Calu3 (cell line): ENCODE measurements around the gene PDE3B. TPM values are rescaled to one million over a fixed set of nuclear protein-coding genes. Genes with fewer than 3 reads are reported as not detected.

Experiments used
- BruUV-seq: library from RNA; stranded (reverse); fragments of 400-500 nt; replicated peaks from 2 replicates; lab custom pipeline; 2021; lab: Mats Ljungman, UMichigan
- CTCF ChIA-PET: fragments of 300-600 bp; sonication (Branson Sonifier 250); formaldehyde crosslinking; loops from one replicate; lab custom pipeline; 2022; ENCODE audit warnings: antibody characterized with exemption; lab: Charles Lee
- DNase-seq: peaks from one replicate; pipeline ENCODE4 v3.0.0; 2022
- H3K27ac Mint-ChIP-seq: one replicate; pipeline ENCODE4 v1.8.0; 2022; ENCODE audit warnings: mixed read lengths; ENCODE audit not compliant: unreplicated experiment
- H3K27me3 Mint-ChIP-seq: one replicate; pipeline ENCODE4 v1.8.0; 2022; ENCODE audit warnings: mixed read lengths; ENCODE audit not compliant: unreplicated experiment
- H3K36me3 Mint-ChIP-seq: one replicate; pipeline ENCODE4 v1.8.0; 2022; ENCODE audit warnings: mild to moderate bottlenecking, moderate library complexity, mixed read lengths; ENCODE audit not compliant: insufficient read depth, unreplicated experiment
- H3K4me1 Mint-ChIP-seq: one replicate; pipeline ENCODE4 v1.8.0; 2022; ENCODE audit warnings: mild to moderate bottlenecking, low read depth, mixed read lengths; ENCODE audit not compliant: unreplicated experiment
- H3K4me3 Mint-ChIP-seq: one replicate; pipeline ENCODE4 v1.8.0; 2022; ENCODE audit warnings: mild to moderate bottlenecking, low read depth, moderate library complexity, mixed read lengths; ENCODE audit not compliant: unreplicated experiment
- H3K9me3 Mint-ChIP-seq: one replicate; pipeline ENCODE4 v1.8.0; 2022; ENCODE audit warnings: low read depth, mixed read lengths; ENCODE audit not compliant: unreplicated experiment
- CTCF ChIP-seq: fragments of 200-600 bp; IDR thresholded peaks from one replicate; pipeline ENCODE4 v1.8.0; 2022; ENCODE audit warnings: antibody characterized with exemption; ENCODE audit not compliant: unreplicated experiment
- intact Hi-C: fragments of 100-400 bp; cut with micrococcal nuclease; formaldehyde crosslinking; loops from one replicate; pipeline ENCODE4 v1.10.0; 2022; ENCODE audit not compliant: unreplicated experiment
- total RNA-seq: library from RNA; stranded (reverse); gene quantifications from 2 replicates; pipeline ENCODE4 v1.2.3, GENCODE V29; 2022

PDE3B gene
- total RNA-seq, 1 experiment from 2014 or later = 4.5 TPM

- TF ChIP-seq CTCF = no peak
- DNase-seq = no peak
- Mint-ChIP-seq H3K27ac (no peak overlapping the region), H3K9me3 (no peaks in the 10 kb centered on the region), H3K36me3 (no peaks in the 10 kb centered on the region), H3K27me3 (peaks cover 30% of the 10 kb centered on the region), H3K4me3 (no peak overlapping the region), H3K4me1 (no peaks in the 10 kb centered on the region)
- CTCF ChIA-PET = no interaction called here
- intact Hi-C loops = no loop called here
- no TSS peak for BruUV-seq
Measured at GRCh38 chr11:14916403-14916802, 272.8 kb downstream of the PDE3B start.

Other genes with a start within 250 kb of the PDE3B start
- gene COPB1, start 144.0 kb upstream of the PDE3B start, total RNA-seq = 92.1 and 95.5 TPM in 2 replicates
- gene PSMA1, start 123.4 kb upstream of the PDE3B start, total RNA-seq = 187 and 205 TPM in 2 replicates
- gene CYP2R1, start 248.4 kb downstream of the PDE3B start, total RNA-seq = 21.0 and 21.4 TPM in 2 replicates